VCaP (cell line): ENCODE data around the gene DDI2.
A peak's percentile ranks its signal among the peaks of the same experiment; 100 is the strongest.

Experiments used
- H3K27ac ChIP-seq: fragments of 450-650 bp; 2 replicates; pipeline ENCODE4 v1.5.1; 2017
- TF ChIP-seq, protein P1 (sequence below): fragments of 450-650 bp; conservative IDR thresholded peaks from 2 replicates; pipeline ENCODE4 v1.5.1; 2017; ENCODE audit warnings: mild to moderate bottlenecking, moderate library complexity

Gene DDI2

GRCh38 chr1:15621975-15622374 lies 4.7 kb downstream of the DDI2 start:
- H3K27ac ChIP-seq = no peak overlapping the region
- TF ChIP-seq, protein P1, sequence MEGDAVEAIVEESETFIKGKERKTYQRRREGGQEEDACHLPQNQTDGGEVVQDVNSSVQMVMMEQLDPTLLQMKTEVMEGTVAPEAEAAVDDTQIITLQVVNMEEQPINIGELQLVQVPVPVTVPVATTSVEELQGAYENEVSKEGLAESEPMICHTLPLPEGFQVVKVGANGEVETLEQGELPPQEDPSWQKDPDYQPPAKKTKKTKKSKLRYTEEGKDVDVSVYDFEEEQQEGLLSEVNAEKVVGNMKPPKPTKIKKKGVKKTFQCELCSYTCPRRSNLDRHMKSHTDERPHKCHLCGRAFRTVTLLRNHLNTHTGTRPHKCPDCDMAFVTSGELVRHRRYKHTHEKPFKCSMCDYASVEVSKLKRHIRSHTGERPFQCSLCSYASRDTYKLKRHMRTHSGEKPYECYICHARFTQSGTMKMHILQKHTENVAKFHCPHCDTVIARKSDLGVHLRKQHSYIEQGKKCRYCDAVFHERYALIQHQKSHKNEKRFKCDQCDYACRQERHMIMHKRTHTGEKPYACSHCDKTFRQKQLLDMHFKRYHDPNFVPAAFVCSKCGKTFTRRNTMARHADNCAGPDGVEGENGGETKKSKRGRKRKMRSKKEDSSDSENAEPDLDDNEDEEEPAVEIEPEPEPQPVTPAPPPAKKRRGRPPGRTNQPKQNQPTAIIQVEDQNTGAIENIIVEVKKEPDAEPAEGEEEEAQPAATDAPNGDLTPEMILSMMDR = no peak

DNA sequence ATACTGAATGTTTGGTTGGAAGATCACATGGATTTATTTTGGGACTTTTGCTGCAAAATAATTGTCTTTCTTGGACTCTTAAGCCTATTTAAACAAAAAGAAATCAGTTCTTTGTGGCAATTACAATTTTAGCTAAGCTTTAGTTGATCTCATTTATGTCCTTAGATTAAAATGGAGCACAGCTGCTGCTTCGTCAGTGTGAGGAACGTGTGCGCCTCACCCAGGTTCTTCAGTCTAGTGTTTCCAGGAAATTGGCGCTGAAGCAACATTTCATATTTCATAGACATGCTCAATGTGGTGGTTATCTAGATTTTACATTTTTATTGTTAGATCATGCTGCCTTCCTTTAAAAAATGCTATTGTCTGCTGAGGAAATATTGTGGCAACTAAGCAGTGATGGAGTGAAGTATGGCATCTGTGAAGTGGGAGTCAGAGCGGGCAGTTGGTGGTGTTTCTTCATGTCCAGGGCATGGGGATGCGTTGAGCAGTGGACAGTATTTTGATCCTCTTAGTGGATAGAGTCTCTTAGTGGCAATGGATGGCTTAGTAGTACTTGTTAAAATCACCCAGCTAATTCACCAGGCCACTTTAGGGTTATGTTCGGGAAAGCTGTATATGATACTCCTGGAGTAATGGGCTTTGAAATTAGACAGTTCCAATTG lies 5.6 kb downstream of the DDI2 start:
- TF ChIP-seq, protein P1 = no peak
- no peak overlapping the region for H3K27ac ChIP-seq

DNA sequence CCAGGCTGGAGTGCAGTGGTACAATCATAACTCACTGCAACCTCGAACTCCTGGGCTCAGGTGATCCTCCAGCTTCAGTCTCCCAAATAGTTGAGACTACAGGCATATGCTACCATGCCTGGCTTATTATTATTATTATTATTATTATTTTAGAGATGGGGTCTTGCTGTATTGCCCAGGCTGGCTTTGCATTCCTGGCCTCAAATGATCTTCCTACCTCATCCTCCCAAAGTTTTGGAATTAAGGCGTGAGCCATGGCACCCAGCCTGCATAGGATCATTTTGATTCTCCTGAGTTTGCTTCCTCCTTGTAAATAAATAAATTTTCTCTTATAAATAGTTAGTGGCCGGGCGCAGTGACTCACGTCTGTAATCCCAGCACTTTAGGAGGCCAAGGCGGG lies 6.2 kb downstream of the DDI2 start:
- TF ChIP-seq, protein P1 = no peak
- H3K27ac ChIP-seq = no peak overlapping the region

- TF ChIP-seq, protein P1 = no peak
Measured at GRCh38 chr1:15624133-15624714, 7.0 kb downstream of the DDI2 start.

GRCh38 chr1:15625056-15625917 lies 8.0 kb downstream of the DDI2 start:
- TF ChIP-seq, protein P1 = no peak
- peak overlapping the region; percentile 59 for H3K27ac ChIP-seq

More at GRCh38 chr1:15624133-15624714, 7.0 kb downstream of the DDI2 start:
- peak overlapping the region; percentile 59; the same call in 1 of the 2 replicates for H3K27ac ChIP-seq

- H3K27ac ChIP-seq = peak overlapping the region; percentile 59
- TF ChIP-seq, protein P1 = no peak
Measured at GRCh38 chr1:15626269-15626950, 9.2 kb downstream of the DDI2 start.
